GM19023 (cell line): Measurements from ENCODE around the gene SRSF3.
"Not testable (repeated sequence)": the region's sequence is repeated elsewhere in the genome, so short reads cannot be mapped to it uniquely, and the experiment has no call there.

Experiments
- ATAC-seq: cut with Tn5 transposase; IDR thresholded peaks from one replicate; pipeline ENCODE4 v1.9.1; 2021; ENCODE audit warnings: mild to moderate bottlenecking, moderate library complexity; ENCODE audit not compliant: unreplicated experiment

Gene SRSF3

DNA sequence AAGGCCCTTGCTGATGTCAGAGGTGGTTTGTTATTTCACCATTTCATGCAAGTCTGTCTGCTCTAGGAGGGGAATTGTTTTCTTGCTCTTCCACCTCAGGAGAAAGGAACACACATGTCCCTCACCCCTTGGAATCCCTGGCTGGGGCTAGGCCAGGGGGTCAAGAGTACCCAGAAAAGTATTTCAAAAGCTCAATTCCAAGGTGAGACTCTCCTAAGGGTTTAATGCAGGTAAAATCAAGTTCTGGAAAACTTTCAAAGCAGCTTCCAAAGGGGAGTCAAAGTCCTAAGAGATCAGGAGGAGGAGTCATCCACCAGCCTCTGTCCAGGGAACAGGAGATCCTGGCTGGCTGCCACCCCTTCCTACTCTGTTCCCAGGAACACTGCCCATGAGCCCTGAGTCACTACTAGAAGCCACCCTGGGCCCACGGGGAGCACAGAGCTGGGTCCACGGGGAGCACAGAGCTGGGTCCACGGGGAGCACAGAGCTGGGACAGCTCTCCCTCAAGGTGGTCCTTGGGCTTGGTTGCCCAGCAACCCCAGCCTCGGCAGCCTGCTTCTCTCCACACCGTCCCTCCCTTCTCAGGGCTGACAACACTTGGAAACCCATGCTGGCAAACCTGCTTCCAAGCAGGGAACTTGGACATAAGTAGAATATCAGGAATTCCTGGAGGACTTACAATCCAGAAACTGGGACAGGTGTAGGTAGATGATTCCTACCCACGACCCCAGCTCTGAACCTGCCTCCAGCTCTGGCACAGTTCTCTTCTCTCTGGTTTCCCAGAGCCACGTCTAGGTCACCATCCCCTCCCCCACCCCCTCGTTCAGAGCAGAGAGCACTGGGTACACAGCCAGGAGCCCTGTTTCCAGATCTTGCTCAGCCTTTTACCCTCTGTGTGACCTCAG lies 49.0 kb downstream of the SRSF3 start:
- ATAC-seq: no peak

DNA sequence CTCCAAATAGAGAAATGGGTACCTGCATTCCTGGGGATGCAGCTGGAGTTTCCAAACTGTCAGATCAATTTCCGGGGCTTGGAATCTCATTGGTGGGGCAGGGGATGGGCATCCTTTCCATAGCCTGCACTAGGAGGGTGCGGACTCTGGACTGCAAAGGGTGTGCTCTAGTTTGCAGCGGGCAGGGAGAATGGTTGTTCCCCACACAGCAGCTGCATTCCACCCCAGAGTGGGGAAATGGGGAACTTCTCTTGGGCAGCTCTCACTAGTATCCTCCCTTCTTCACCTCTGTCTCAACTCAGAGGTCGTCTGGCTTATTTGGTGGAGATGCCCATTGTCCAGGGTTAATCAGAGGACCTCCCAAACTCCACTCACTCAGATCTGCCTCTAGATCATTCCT lies 49.8 kb downstream of the SRSF3 start:
- no peak for ATAC-seq

DNA sequence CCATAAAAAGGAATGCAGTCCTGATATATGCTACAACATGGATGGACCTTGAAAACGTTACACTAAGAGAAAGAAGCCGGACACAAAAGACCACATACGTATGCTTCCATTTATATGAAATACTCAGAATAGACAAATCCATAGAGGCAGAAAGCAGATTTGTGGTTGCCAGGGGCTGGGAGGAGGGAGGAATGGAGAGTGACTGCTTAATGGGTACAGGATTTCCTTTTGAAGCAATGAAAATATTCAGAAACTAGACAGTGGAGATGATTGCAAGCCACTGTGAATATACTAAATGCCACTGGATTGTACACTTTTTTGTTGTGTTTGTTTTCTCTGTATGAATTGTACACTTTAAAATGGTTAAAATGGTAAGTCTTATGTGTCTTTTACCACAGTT lies 54.9 kb downstream of the SRSF3 start:
- no peak for ATAC-seq

DNA sequence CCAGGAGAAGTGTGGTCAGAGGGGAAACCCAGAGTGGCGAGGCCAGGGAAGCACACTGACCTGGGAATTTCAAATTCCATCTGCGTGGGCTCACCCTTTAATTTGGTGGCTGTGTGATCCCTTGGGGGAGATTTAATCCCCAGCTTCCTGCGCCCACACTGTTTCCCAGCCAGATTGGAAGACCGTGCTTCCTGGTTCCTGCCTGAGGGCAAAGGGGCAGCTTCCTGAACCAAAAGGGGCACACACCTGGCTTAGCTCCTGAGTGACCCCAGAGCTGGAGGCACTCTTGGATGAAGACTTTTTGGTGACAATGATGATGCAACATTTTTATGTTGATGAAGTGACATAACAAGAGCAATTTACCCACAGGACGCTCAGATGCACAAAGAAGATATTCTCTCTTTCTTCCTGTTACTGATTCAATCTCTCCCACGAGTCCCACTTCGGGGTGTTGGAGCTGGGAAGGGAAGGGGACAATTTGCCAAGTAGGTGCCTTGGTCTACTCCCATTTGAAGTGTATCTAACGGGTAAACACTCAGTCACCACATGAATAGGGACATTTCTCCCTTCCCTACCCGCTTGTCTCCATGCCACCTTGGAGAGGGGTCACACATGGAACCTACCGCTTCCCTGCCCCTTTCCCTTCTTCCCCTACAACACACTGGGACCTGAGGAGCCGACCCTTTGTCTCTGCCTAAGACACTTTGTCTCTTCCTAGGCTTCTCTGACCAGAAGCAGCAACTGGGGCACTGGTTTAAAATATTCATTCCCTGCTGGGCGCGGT lies 55.7 kb downstream of the SRSF3 start:
- ATAC-seq: no peak

DNA sequence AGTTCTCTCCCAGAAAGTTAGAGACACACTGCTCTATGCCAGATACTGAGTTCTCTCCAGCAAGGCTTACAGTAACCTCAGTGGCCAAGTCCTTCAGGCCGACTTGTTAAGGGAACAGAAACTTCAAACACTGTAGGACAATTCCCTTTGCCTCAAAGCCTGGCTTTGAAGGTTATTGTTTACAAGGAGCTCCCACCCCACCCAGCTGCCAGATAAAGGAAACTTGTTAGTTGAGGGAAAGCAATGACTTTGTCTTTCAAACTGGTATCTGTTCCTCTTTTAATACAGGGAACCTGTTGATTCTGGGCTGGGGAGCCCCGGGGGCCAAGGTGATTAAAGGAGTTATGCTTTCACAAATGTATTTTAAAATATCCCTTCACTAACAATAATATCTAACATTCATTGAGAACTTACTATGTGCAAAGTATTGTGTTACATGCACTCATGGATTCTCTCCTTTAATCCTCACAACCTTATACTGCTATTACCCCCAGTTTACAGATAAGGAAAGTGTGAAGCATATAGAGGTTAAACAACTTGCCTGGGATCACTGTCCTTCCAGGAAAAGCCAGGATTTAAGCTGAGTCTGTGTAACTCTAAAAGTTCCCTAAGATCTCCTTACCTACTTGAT lies 56.8 kb downstream of the SRSF3 start:
- no peak for ATAC-seq

DNA sequence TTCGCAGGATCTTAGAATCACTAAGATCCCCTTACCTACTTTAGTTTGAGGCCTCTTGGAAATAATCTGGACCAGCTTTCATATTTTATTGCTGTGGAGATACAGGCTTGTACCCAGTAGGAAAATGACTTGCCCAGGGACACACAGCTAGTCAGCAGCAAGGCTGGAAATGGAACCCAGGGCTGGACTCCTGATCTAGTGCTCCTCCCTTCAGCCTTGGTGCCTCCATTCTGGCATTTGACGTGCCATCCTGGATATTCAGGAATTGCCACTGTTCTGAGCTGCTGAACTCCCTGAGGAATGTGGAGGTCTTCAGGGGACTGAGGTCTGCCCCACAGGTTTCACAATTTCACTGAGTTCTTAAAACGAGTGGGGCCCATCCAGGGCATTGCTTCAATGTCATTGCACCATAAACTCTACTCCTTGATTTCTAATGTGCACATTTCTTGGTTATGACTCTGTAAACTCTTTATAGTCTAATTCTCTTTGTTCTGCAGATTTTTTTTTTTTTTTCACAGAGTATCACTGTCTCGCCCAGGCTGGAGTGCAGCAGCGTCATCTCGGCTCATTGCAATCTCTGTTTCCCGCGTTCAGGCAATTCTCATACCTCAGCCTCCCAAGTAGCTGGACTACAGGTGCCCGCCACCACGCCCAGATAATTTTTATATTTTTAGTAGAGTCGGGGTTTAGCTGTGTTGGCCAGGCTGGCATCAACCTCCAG lies 57.7 kb downstream of the SRSF3 start:
- ATAC-seq: no peak

DNA sequence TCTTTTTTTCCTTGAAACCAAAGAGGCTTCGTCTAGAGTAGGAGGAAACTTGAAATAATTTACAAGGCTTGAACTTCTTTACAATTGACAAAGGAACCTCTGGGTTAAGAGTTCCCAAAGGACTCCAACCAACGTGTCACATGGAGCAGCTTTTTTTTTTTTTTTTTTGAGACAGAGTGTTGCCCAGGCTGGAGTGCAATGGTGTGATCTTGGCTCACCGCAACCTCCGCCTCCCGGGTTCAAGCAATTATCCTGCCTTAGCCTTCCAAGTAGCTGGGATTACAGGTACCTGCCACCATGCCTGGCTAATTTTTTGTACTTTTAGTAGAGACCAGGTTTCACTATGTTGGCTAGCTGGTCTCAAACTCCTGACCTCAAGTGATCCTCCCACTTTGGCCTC lies 60.3 kb downstream of the SRSF3 start:
- ATAC-seq: not testable (repeated sequence)
